ENCODE data around the gene DUSP16. TPM values are rescaled to one million over a fixed set of nuclear protein-coding genes. Genes with fewer than 3 reads are reported as not detected.

Gene DUSP16
- total RNA-seq, 1 donor from 2014 or later = 16.4 TPM

GRCh38 chr12:12460935-12461922 lies 101.4 kb downstream of the DUSP16 start:
- DNase-seq = no peak
- H3K36me3 ChIP-seq = peaks cover 13% of the 10 kb centered on the region
- no peaks in the 10 kb centered on the region for H3K4me1 ChIP-seq
- H3K27ac ChIP-seq (replicated peaks) = no peak overlapping the region
- H3K9me3 ChIP-seq (replicated peaks) = no peaks in the 10 kb centered on the region
- intact Hi-C loops (cut with micrococcal nuclease) = no loop called here
- no peak overlapping the region for H3K4me3 ChIP-seq
- H3K27me3 ChIP-seq (ENCODE audit: low read depth) = no peaks in the 10 kb centered on the region
- no peak for TF ChIP-seq CTCF (IDR thresholded peaks at IDR 0.05; ENCODE audit: borderline replicate concordance)

GRCh38 chr12:12456637-12457036 lies 106.0 kb downstream of the DUSP16 start:
- H3K27ac ChIP-seq (replicated peaks) = no peak overlapping the region

GRCh38 chr12:12454315-12454714 lies 108.3 kb downstream of the DUSP16 start:
- Histone ChIP-seq H3K9me3 (replicated peaks) (no peaks in the 10 kb centered on the region), H3K4me3 (no peak overlapping the region), H3K4me1 (no peaks in the 10 kb centered on the region), H3K36me3 (no peaks in the 10 kb centered on the region), H3K27me3 (ENCODE audit: low read depth) (no peaks in the 10 kb centered on the region), H3K27ac (replicated peaks) (no peak overlapping the region)
- intact Hi-C loops (cut with micrococcal nuclease) = no loop called here
- no peak for DNase-seq
- no peak for TF ChIP-seq CTCF (IDR thresholded peaks at IDR 0.05; ENCODE audit: borderline replicate concordance)

More at GRCh38 chr12:12456637-12457036, 106.0 kb downstream of the DUSP16 start:
- no peak overlapping the region for H3K4me3 ChIP-seq
- no peaks in the 10 kb centered on the region for H3K36me3 ChIP-seq
- no peak for TF ChIP-seq CTCF (IDR thresholded peaks at IDR 0.05; ENCODE audit: borderline replicate concordance)
- H3K9me3 ChIP-seq (replicated peaks) = no peaks in the 10 kb centered on the region
- DNase-seq = no peak
- intact Hi-C loops (cut with micrococcal nuclease) = no loop called here
- H3K27me3 ChIP-seq (ENCODE audit: low read depth) = no peaks in the 10 kb centered on the region
- H3K4me1 ChIP-seq = no peaks in the 10 kb centered on the region

- no peak overlapping the region for H3K27ac ChIP-seq (replicated peaks)
- H3K27me3 ChIP-seq (ENCODE audit: low read depth) = no peaks in the 10 kb centered on the region
- H3K4me3 ChIP-seq = no peak overlapping the region
- no peaks in the 10 kb centered on the region for H3K4me1 ChIP-seq
- H3K9me3 ChIP-seq (replicated peaks) = no peaks in the 10 kb centered on the region
- no peak for DNase-seq
- H3K36me3 ChIP-seq = no peaks in the 10 kb centered on the region
- TF ChIP-seq CTCF (IDR thresholded peaks at IDR 0.05; ENCODE audit: borderline replicate concordance) = no peak
- intact Hi-C loops (cut with micrococcal nuclease) = no loop called here
These were observed 109.0 kb downstream of the DUSP16 start for GRCh38 chr12:12453635-12454034.

- no peaks in the 10 kb centered on the region for H3K9me3 ChIP-seq (replicated peaks)
- H3K27ac ChIP-seq (replicated peaks) = no peak overlapping the region
- no peaks in the 10 kb centered on the region for H3K27me3 ChIP-seq (ENCODE audit: low read depth)
- DNase-seq = no peak
- TF ChIP-seq CTCF (IDR thresholded peaks at IDR 0.05; ENCODE audit: borderline replicate concordance) = no peak
- H3K4me3 ChIP-seq = no peak overlapping the region
- intact Hi-C loops (cut with micrococcal nuclease) = no loop called here
- H3K4me1 ChIP-seq = no peaks in the 10 kb centered on the region
- H3K36me3 ChIP-seq = no peaks in the 10 kb centered on the region
These were observed 110.2 kb downstream of the DUSP16 start for GRCh38 chr12:12452326-12452902.

Data from left ventricle myocardium inferior (tissue), 1 donor.